Measurements from ENCODE around the gene CFD.

CFD gene

GRCh38 chr19:911197-912033 is 52.0 kb downstream of the CFD start:
- no peak for FAIRE-seq

DNA sequence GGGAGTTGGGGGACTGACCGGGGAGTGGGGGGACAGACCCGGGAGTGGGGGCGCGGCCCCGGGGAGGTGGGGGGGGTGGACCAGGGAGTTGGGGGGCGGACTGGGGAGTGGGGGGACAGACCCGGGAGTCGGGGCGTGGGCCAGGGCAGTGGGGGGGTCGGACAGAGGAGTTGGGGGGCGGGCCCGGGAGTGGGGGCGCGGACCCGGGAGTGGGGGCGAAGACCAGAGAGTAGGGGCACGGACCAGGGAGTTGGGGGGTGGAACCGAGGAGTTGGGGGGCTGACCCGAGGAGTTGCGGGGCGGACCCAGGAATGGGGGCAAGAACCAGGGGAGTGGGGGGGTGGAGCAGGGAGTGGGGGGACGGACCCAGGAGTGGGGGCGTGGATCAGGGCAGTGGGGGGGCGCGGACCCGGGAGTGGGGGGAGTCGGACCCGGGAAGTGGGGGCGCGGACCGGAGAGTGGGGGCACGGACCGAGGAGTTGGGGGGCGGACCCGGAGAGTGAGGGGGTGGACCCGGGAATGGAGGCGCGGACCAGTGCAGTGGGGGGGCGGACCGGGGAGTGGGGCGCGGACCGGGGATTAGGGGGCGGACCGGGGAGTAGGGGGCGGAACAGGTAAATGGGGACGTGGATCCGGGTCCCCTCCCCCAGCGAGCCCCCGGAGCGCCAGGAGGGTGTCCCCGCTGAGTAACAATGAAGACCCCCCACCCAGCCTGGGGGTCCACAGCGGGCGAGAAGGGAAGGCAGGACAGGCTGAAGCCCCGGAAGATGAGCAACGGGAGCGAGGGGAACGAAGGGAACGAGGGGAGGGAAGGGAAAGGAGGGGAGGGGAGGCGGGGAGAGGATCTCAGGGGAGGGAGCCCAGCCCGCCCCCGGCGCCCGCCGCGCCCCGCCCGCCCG is 53.0 kb downstream of the CFD start:
- no peak for FAIRE-seq

All from islet of Langerhans (tissue), 1 donor.